C4-2B (cell line): Measurements from ENCODE around the gene BTG4.

Source experiments
- H3K27ac ChIP-seq: fragments of 450-650 bp; 2 replicates; pipeline ENCODE4 v1.5.1; 2017
- CTCF ChIP-seq: fragments of 450-650 bp; conservative IDR thresholded peaks from 2 replicates; pipeline ENCODE4 v1.5.1; 2017; ENCODE audit warnings: mild to moderate bottlenecking
- ZFX ChIP-seq: fragments of 450-650 bp; IDR thresholded peaks from 2 replicates; pipeline ENCODE4 v1.6.1; 2017

BTG4 gene

GRCh38 chr11:111462329-111462728, 49.9 kb downstream of the BTG4 start:
- H3K27ac ChIP-seq: no peak overlapping the region
- no peak for TF ChIP-seq ZFX
- no peak for TF ChIP-seq CTCF

- TF ChIP-seq ZFX (no peak), CTCF (no peak)
- no peak overlapping the region for H3K27ac ChIP-seq
Observed at GRCh38 chr11:111461460-111462235, 50.5 kb downstream of the BTG4 start.

GRCh38 chr11:111460856-111461255, 51.3 kb downstream of the BTG4 start:
- TF ChIP-seq ZFX (no peak), CTCF (no peak)
- H3K27ac ChIP-seq: no peak overlapping the region

GRCh38 chr11:111460340-111460739, 51.8 kb downstream of the BTG4 start:
- TF ChIP-seq ZFX: no peak
- no peak for TF ChIP-seq CTCF

GRCh38 chr11:111459506-111460270, 52.5 kb downstream of the BTG4 start:
- H3K27ac ChIP-seq: no peak overlapping the region
- TF ChIP-seq ZFX (no peak), CTCF (no peak)

More at GRCh38 chr11:111460340-111460739, 51.8 kb downstream of the BTG4 start:
- no peak overlapping the region for H3K27ac ChIP-seq

- TF ChIP-seq CTCF: no peak
- no peak for TF ChIP-seq ZFX
- H3K27ac ChIP-seq: no peak overlapping the region
Observed at GRCh38 chr11:111457731-111458368, 54.3 kb downstream of the BTG4 start.
